Esophagus muscularis mucosa (tissue), 4 donors: ENCODE results near the gene CLN3.
"Not testable (repeated sequence)": the region's sequence is repeated elsewhere in the genome, so short reads cannot be mapped to it uniquely, and the experiment has no call there.

Source experiments
- EP300 ChIP-seq: sonication (generic); formaldehyde crosslinking; IDR thresholded peaks from one replicate; pipeline ENCODE4 v1.6.1; 2017; ENCODE audit warnings: antibody characterized with exemption
- POLR2A ChIP-seq: fragments of 450-650 bp; IDR thresholded peaks from one replicate; pipeline ENCODE4 v1.6.1; 2017; ENCODE audit warnings: antibody characterized with exemption, moderate library complexity, mild to moderate bottlenecking, low read depth
- POLR2AphosphoS5 ChIP-seq, 2 donors: sonication (generic); formaldehyde crosslinking; IDR thresholded peaks; one replicate each; pipeline ENCODE4 v1.6.1; 2017; ENCODE audit warnings: antibody characterized with exemption in 2 of 2
- TF ChIP-seq, protein P1 (sequence below), 3 experiments: fragments of 200-600 bp in 2 of 3; fragments of 450-650 bp in 1 of 3; sonication (generic) in 2 of 3; IDR thresholded peaks; one replicate each; pipeline ENCODE4 v1.5.1; 2017 to 2019; ENCODE audit warnings: antibody characterized with exemption in 3 of 3, mild to moderate bottlenecking in 2 of 3, moderate library complexity in 1 of 3

DNA sequence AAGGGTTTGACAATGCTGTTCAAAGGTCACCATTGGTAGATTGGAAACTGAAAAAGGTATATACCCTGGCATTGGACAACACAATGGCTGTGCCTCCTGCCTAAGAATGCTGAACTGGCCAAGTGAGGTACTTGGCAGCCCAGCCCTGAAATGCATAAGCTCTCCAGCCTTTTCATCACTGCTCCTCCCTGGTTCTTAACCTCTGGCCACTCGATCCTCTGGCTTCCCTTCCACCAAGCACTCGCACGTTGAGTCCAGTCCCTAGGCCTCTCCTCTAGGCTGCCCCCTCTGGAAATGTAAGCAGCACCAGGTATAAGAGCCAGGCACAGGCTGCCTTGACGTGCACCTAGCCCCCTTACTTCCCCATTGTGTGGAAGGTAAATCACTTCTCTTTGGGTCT lies 45.5 kb downstream of the CLN3 start:
- not testable (repeated sequence) for TF ChIP-seq POLR2AphosphoS5 (IDR thresholded peaks at IDR 0.05); POLR2A; EP300
- TF ChIP-seq, protein P1, sequence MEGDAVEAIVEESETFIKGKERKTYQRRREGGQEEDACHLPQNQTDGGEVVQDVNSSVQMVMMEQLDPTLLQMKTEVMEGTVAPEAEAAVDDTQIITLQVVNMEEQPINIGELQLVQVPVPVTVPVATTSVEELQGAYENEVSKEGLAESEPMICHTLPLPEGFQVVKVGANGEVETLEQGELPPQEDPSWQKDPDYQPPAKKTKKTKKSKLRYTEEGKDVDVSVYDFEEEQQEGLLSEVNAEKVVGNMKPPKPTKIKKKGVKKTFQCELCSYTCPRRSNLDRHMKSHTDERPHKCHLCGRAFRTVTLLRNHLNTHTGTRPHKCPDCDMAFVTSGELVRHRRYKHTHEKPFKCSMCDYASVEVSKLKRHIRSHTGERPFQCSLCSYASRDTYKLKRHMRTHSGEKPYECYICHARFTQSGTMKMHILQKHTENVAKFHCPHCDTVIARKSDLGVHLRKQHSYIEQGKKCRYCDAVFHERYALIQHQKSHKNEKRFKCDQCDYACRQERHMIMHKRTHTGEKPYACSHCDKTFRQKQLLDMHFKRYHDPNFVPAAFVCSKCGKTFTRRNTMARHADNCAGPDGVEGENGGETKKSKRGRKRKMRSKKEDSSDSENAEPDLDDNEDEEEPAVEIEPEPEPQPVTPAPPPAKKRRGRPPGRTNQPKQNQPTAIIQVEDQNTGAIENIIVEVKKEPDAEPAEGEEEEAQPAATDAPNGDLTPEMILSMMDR (IDR thresholded peaks at IDR 0.05), result not testable (repeated sequence)
